HG02884 (cell line): ENCODE data around the gene TRMT10A.
"Not testable (repeated sequence)": the region's sequence is repeated elsewhere in the genome, so short reads cannot be mapped to it uniquely, and the experiment has no call there.

Experiments used
- ATAC-seq: cut with Tn5 transposase; IDR thresholded peaks from one replicate; pipeline ENCODE4 v1.9.1; 2021; ENCODE audit warnings: mild to moderate bottlenecking, moderate library complexity; ENCODE audit not compliant: unreplicated experiment

Gene TRMT10A

DNA sequence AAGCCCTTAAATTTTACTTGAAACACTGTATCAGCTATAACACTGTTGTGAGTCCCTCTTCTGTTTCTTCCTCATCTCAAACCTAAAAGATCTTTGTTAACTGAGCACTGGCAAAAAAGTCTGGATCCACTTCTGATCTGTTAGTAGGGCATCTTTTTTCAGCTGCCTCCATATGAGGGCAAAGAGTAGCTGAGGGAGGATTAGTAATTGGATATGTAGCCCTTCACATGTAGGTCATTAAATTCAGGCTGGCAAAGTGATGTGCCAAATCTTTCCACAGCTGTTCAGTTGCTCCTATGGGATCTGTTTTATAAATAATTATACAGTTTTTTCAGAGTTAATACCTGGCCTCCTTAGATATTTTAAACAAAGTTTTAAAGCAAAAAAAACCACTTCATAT lies 1.1 kb upstream of the TRMT10A start:
- ATAC-seq, result no peak

DNA sequence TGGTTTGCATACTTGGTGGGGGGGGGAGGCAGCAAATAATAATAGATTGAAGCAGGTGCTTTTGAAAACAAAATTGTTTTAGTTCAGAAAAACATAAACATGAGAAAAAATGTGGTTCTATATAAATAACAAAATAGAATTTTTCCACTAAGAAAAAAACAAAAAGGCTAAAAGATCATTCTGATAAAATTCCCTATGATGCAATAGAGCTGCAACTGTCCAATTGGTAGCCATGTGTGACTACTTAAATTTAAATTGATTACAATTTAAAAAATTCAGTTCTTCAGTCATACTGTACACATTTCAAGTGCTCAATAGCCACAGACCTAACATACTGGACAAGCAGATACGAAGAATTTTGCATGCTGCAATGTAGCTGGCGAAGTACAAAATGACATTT lies 11.0 kb downstream of the TRMT10A start:
- no peak for ATAC-seq

DNA sequence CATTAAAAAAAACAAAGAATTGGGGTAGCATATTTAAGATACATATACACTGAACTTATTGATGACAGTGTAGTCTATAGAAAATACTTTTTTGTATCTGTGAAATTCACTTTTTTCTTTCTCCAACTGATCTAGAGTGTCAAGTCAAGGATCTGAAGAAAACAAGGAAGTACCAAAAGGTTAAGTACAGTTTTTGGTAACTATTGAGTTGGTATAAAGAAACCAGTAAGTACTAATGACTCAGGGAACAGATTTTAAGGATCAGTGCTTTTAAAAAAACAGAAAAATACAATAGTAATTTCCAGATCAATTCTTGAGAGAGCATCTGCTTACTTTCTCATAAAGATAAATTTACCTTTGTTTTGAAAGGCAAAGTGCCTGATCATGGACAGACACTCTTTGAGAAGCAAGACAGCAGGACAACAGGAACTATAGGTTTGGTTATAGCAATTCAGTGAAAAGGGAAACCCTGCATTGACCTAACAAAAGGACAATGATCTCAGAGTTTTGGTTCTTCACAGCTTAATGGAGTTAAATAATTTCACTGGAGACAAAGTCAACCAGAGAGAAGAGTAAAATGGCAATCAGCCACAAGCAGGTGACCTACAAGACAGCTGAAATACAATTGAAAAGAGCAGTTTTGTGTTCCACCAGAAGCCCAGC lies 23.4 kb downstream of the TRMT10A start:
- no peak for ATAC-seq

DNA sequence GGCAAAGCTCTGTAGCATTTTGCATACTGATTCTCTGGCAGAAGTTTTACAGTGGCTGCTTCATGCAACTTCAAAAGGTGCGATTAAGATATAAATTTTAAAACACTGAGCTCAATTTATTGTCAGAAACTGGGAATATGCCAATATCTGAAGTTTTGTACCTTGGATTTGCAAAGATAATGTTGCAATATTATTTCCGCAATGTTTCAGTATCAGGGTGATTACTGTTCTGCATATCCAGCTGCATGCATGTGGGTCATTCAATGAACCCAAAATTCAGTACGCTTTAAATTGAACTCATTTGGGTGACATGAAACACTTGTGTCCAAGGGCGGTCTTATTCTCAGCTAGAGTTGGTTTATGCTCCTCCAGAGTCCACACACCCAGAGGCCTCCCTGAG lies 26.2 kb downstream of the TRMT10A start:
- no peak for ATAC-seq

DNA sequence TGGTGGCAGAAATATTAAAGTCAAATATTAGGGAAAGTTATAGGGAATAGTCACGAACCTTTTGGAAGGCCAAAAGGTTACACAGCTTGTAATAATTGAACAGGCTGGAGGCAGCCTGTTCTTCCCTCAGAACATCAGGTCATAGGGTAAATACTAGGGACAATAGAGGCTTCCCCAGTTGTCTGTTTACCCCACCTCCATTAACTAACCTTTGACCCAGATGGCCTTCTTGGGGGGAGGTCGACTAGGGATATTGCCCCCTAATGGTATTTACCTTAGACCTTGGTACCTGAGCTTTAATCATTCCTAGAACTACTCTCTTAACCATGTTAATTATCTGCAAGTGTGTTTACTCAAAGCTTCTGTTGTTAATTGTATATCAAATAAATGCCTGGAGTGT lies 27.0 kb downstream of the TRMT10A start:
- ATAC-seq, result no peak

DNA sequence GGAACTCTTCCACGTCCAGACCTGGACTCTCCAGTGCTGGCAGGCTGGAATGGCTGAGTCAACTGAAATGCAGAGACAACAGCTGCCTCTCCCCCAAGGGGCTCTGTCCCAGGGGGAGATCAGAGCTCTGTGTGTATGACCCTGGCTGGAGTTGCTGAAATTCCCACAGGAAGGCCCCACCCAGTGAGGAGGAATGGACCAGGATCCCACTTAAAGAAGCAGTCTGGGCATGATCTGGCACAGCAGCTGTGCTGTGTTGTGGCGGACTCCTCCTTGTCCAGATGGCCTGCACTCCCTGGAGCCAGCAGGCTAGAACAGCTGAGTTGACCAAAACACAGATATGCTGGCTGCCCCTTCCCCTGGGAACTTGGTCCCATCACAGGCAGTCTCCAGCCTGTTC lies 27.6 kb downstream of the TRMT10A start:
- no peak for ATAC-seq

DNA sequence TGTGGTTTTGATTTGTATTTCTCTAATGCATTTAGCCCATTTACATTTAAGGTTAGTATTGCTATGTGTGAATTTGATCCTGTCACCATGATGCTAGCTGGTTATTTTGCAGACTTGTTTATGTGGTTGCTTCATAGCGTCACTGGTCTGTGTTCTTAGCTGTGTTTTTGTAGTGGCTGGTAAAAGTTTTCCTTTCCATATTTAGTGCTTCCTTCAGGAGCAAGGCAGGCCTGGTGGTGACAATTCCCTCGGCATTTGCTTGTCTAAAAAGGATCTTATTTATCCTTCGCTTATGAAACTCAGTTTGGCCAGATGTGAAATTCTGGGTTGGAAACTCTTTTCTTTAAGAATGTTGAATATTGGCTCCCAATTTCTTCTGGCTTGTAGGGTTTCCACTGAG lies 29.1 kb downstream of the TRMT10A start:
- not testable (repeated sequence) for ATAC-seq

DNA sequence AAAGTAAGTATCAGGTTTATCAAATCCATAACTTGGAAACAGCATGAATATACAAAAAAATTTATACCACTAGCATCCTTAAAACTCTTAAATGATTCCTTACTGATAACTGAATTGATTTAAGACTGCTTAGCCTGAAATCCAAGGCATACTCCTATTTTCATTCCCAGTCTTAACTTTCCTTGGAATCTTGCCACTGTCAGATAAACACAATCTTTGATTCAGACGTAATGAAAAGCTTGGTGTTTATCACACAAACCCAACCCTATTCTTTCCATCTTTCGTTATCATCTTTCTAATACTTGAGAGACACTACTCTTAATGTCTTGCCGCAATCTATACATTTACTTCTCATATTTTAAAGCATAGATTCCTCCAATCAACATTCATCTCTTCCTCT lies 33.9 kb downstream of the TRMT10A start:
- ATAC-seq, result no peak

DNA sequence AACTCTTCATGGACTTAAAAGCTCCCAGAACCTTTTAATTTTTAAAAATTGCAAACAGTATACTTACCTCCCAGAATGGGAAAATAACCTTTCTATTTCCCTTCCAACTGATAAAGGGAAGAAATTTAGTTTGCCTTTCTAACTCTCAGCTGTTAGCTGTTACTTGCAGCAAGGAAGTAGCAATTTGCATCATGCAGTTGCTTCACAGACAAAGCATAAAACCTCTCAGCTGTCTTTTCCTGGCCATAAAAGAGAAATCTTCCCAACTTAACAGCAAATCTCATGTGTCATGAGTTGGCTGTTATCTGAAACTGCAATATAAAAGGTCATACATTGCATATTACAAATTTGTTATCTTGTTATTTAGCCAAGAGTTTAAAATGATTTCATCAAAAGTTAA lies 34.6 kb downstream of the TRMT10A start:
- ATAC-seq, result no peak

DNA sequence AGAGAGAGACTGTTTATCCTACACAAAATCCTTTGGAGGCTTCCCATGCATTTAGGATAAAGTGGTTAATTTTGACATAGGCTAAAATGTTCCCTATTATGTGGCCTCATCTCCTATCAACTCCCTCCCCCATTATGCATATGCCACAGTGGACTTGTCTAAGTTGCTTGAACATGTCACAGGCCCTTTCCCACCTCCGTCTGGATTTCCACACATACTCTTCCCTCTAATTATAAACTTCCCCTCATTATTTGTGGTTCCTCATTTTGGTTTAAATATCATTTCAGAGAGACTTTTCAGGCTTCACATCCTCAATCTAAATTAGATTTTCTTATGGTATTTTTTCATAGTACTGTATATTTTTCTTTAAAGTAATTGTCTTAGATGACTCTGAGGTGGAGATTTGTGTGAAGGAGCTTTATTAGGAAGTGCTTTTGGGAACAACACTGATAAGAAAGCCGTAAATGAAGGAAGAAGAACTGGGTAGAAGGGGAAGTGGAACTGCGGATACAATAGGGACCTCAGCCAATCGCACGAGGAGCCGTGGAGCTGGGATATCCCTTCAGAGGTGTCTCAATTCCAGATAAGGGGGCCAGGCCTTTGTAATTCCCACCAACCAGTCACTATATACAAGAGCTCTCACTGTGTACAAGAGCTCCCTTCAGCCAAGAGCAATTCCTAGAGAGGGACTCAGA lies 45.1 kb downstream of the TRMT10A start:
- ATAC-seq, result no peak

DNA sequence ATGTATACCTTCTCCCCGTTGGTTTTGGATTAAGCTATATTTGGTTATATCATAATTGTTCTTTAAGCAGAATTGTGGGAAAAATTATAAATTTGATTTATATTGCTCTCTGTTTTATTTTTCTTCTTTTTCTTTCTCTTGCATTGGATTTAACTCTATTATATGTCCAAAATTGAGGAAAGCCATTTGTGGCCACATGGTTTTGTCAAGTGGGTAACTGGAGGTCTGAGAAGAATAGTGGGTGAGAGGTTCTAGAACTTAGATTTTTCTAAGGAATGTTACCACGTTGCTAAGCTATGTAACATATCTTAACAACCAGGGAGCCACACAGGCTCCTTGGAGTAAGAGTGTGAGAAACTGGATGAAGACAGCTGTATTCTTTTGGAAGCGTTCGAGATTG lies 53.1 kb downstream of the TRMT10A start, which contains the start of gene C4orf17:
Gene C4orf17 (plus strand): TSS at position 301 of the 400 bp plus-strand sequence. CDS start 2,061 bp downstream, outside the sequence.
- no peak for ATAC-seq

DNA sequence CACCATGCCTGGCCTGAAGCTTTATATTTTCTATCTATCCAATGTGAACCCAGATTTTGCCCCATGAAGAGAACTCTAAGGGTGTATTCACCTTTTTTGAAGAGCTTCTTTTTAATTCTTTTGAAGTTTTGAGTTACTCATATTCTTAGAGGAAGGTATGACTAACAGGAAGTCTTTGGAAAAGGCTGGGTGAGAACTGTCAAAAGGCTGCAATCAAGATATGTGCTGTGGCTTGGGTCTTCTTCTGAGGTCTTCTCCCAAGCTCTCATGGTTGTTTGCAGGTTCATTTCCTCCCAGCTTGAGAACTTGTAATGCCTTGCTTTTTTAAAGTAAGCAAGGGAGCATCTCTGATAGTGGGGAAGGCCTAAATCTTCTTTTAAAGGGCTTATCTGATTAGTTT lies 56.1 kb downstream of the TRMT10A start:
- no peak for ATAC-seq

DNA sequence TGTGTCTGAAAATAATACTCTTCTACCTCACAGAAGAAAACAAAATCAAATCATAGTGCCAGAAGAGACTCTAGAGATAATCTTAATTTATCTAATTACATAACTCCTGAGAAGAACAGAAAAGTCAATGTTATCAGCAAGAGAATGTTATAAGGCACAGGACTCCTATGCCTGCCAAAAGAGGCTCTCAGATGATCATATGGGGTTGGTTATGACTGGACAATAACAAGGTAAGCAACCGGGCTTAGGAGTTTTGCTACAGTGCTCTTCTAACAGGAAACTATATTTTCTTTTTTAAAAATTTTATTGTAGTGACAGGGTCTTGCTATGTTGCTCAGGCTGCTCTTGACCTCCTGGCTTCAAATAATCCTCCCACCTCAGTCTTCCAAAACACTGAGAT lies 56.5 kb downstream of the TRMT10A start:
- ATAC-seq, result no peak

DNA sequence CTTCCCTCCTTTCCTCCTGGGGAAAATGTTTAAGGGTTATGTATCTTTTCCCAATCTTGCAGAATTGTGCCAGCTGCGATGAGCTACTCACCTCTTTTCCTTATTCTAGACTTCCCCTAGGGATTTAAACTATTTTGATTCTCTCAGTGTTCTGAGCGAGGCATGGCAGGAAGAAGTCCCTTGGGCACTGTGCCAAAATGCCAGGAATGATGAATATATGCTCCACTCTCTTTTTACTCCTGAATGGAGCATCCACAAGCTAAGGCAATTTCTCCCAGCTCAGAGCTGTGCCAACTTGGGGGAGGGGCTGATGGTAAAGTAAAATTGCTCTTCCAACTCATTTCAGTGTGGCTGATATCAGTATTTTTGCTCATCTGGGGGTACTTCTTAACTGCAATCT lies 57.1 kb downstream of the TRMT10A start:
- ATAC-seq, result no peak

DNA sequence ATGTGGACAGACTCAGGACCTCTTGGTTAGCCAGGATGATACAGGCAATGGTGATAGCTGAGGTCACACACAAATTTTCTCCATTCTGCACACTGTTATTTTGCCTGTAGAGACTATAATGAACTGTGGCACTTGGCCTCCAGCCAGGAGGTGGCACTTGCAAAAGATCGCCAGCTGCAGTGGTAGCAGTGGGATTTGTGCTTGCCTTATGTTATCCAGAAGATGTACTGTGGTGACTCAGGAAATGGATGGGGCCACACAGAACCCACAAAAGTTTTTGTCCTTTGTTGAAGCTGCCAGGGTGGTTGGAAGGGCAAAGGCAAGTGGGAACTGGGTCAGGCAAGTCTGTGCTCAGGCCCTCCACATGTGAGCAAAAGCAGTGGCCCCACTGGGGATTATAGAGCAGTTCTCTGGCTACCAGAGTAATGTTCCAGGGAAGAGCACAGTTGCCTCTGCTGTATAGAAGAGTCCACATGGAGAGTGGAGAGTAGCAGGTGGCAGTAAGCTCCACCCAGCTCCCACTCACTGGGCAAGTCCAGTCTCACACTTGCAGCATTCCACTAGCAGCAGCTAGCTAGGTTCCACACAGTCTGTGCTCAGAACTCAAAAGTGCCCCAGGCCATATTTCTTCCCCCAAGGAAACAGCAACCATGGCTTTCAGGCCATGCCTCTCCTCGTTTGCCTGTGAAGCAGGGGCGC lies 58.9 kb downstream of the TRMT10A start:
- no peak for ATAC-seq
